ENCODE results near the gene HCLS1.

GRCh38 chr3:121663171-121663847 is 2.6 kb upstream of the HCLS1 start:
- TF ChIP-seq POLR2AphosphoS5 (IDR thresholded peaks at IDR 0.05; ENCODE audit: low read depth, low read length) (no peak), SIN3A (IDR thresholded peaks at IDR 0.05; ENCODE audit: borderline replicate concordance, insufficient read depth, low read length) (no peak), FOXP2 (optimal IDR thresholded peaks at IDR 0.05; ENCODE audit: borderline replicate concordance, extremely low read depth, extremely low read length, insufficient read depth) (no peak), TAF1 (IDR thresholded peaks at IDR 0.05; ENCODE audit: borderline replicate concordance, insufficient read depth, low read length) (no peak)
- TF ChIP-seq, protein P1, sequence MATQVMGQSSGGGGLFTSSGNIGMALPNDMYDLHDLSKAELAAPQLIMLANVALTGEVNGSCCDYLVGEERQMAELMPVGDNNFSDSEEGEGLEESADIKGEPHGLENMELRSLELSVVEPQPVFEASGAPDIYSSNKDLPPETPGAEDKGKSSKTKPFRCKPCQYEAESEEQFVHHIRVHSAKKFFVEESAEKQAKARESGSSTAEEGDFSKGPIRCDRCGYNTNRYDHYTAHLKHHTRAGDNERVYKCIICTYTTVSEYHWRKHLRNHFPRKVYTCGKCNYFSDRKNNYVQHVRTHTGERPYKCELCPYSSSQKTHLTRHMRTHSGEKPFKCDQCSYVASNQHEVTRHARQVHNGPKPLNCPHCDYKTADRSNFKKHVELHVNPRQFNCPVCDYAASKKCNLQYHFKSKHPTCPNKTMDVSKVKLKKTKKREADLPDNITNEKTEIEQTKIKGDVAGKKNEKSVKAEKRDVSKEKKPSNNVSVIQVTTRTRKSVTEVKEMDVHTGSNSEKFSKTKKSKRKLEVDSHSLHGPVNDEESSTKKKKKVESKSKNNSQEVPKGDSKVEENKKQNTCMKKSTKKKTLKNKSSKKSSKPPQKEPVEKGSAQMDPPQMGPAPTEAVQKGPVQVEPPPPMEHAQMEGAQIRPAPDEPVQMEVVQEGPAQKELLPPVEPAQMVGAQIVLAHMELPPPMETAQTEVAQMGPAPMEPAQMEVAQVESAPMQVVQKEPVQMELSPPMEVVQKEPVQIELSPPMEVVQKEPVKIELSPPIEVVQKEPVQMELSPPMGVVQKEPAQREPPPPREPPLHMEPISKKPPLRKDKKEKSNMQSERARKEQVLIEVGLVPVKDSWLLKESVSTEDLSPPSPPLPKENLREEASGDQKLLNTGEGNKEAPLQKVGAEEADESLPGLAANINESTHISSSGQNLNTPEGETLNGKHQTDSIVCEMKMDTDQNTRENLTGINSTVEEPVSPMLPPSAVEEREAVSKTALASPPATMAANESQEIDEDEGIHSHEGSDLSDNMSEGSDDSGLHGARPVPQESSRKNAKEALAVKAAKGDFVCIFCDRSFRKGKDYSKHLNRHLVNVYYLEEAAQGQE (IDR thresholded peaks at IDR 0.05; ENCODE audit: insufficient read depth in 1 of 2, low read depth in 2 of 2, low read length in 2 of 2), result no peak
